HepG2 (cell line): ENCODE measurements around the gene TMEM256. TPM values are rescaled to one million over a fixed set of nuclear protein-coding genes. Genes with fewer than 3 reads are reported as not detected.

Experiments used
- GFI1 ChIP-seq: sonication (generic); formaldehyde crosslinking; IDR thresholded peaks from 2 replicates; pipeline ENCODE4 v1.5.0; 2020; ENCODE audit warnings: missing genetic modification reagents, mild to moderate bottlenecking, borderline replicate concordance
- HCFC1 ChIP-seq: fragments of 150-350 bp; IDR thresholded peaks from 2 replicates; pipeline ENCODE4 v1.6.1; 2014; ENCODE audit warnings: low read depth, low read length
- JARID2 ChIP-seq: sonication (generic); formaldehyde crosslinking; IDR thresholded peaks from 2 replicates; pipeline ENCODE4 v1.8.1; 2023; ENCODE audit warnings: missing genetic modification reagents, inconsistent platforms; ENCODE audit not compliant: insufficient replicate concordance
- KDM5B ChIP-seq: sonication (generic); formaldehyde crosslinking; IDR thresholded peaks from 2 replicates; pipeline ENCODE4 v1.4.0; 2020; ENCODE audit warnings: missing genetic modification reagents, mild to moderate bottlenecking, borderline replicate concordance
- NFYB ChIP-seq: sonication (generic); formaldehyde crosslinking; IDR thresholded peaks from 2 replicates; pipeline ENCODE4 v1.4.0; 2020; ENCODE audit warnings: missing genetic modification reagents
- NR2C2 ChIP-seq: sonication (generic); formaldehyde crosslinking; IDR thresholded peaks from 2 replicates; pipeline ENCODE4 v1.4.0; 2020; ENCODE audit warnings: missing genetic modification reagents, mild to moderate bottlenecking, moderate library complexity, borderline replicate concordance
- RBM22 ChIP-seq: fragments of 200-400 bp; formaldehyde crosslinking; optimal IDR thresholded peaks from 2 replicates; pipeline ENCODE3; 2017; ENCODE audit warnings: mild to moderate bottlenecking, low read length, moderate library complexity
- SP1 ChIP-seq, 2 experiments: fragments of 450-650 bp in 1 of 2; sonication (generic) in 1 of 2; formaldehyde crosslinking in 1 of 2; IDR thresholded peaks; 2 replicates each; pipeline versions ENCODE4 v1.4.0 to v1.6.1; 2016 to 2020; ENCODE audit warnings: missing genetic modification reagents in 1 of 2
- ZBTB8A ChIP-seq: sonication (generic); formaldehyde crosslinking; IDR thresholded peaks from 2 replicates; pipeline ENCODE4 v1.4.0; 2020; ENCODE audit warnings: mild to moderate bottlenecking, low read depth, missing genetic modification reagents, borderline replicate concordance
- ZNF451 ChIP-seq: sonication (generic); formaldehyde crosslinking; IDR thresholded peaks from 2 replicates; pipeline ENCODE4 v1.5.0; 2020; ENCODE audit warnings: mild to moderate bottlenecking, missing genetic modification reagents
- ZNF496 ChIP-seq: sonication (generic); formaldehyde crosslinking; IDR thresholded peaks from 2 replicates; pipeline ENCODE4 v1.8.1; 2023; ENCODE audit warnings: mild to moderate bottlenecking, moderate library complexity, missing genetic modification reagents; ENCODE audit not compliant: insufficient replicate concordance
- ZNF501 ChIP-seq: sonication (generic); formaldehyde crosslinking; IDR thresholded peaks from 2 replicates; pipeline ENCODE4 v1.5.1; 2020; ENCODE audit warnings: mild to moderate bottlenecking, moderate library complexity, missing genetic modification reagents
- ZNF549 ChIP-seq: sonication (generic); formaldehyde crosslinking; IDR thresholded peaks from 2 replicates; pipeline ENCODE4 v1.5.0; 2020; ENCODE audit warnings: missing genetic modification reagents
- ZNF660 ChIP-seq: sonication (generic); formaldehyde crosslinking; IDR thresholded peaks from 2 replicates; pipeline ENCODE4 v1.5.1; 2020; ENCODE audit warnings: mild to moderate bottlenecking, low read depth, missing genetic modification reagents, borderline replicate concordance
- ZNF781 ChIP-seq: sonication (generic); formaldehyde crosslinking; IDR thresholded peaks from 2 replicates; pipeline ENCODE4 v1.5.1; 2020; ENCODE audit warnings: borderline replicate concordance, mild to moderate bottlenecking, missing genetic modification reagents; ENCODE audit errors: not compliant biosample characterization
- polyA plus RNA-seq, 8 experiments: library from polyadenylated mRNA; depleted of rRNA in 3 of 8; stranded (reverse) in 7 of 8; unstranded in 1 of 8; fragments of >200 nt; fragmentation: Illumina TruSeq in 4 of 8; extraction: Trizol in 4 of 8; gene quantifications; 2 replicates each; pipeline versions ENCODE4 v1.2.1 to v1.2.3, GENCODE V29; 2011 to 2016; ENCODE audit warnings: low read depth in 4 of 8, missing spikeins in 1 of 8, mixed read lengths in 1 of 8; ENCODE audit not compliant: insufficient read depth in 1 of 8
- total RNA-seq, 5 experiments: library from RNA; depleted of rRNA; stranded (reverse); fragments of >200 nt; fragmentation: Illumina TruSeq; extraction: Trizol; gene quantifications; 2 replicates each; pipeline ENCODE4 v1.2.3, GENCODE V29; 2016; ENCODE audit warnings: low read depth in 1 of 5
- TF ChIP-seq, protein P1 (sequence below): IDR thresholded peaks from 2 replicates; pipeline ENCODE4 v1.6.1; 2016
- TF ChIP-seq, protein P2 (sequence below): sonication (generic); formaldehyde crosslinking; IDR thresholded peaks from 2 replicates; pipeline ENCODE4 v1.8.0; 2022; ENCODE audit warnings: low read depth, missing genetic modification reagents
- TF ChIP-seq, protein P3 (sequence below): sonication (generic); formaldehyde crosslinking; IDR thresholded peaks from 2 replicates; pipeline ENCODE4 v1.8.0; 2022; ENCODE audit warnings: missing genetic modification reagents, low read depth, mild to moderate bottlenecking, borderline replicate concordance
- TF ChIP-seq, protein P4 (sequence below): sonication (generic); formaldehyde crosslinking; IDR thresholded peaks from 2 replicates; pipeline ENCODE4 v1.5.0; 2020; ENCODE audit warnings: missing genetic modification reagents, mild to moderate bottlenecking, borderline replicate concordance
- TF ChIP-seq, protein P5 (sequence below): sonication (generic); formaldehyde crosslinking; IDR thresholded peaks from 2 replicates; pipeline ENCODE4 v1.4.0; 2020; ENCODE audit warnings: missing genetic modification reagents

The TMEM256 gene
- total and polyA plus RNA-seq, 2 of the 13 experiments (the other 11 are each of a cell fraction or from before 2014, with no cell fraction given) = 231 to 252 TPM

DNA sequence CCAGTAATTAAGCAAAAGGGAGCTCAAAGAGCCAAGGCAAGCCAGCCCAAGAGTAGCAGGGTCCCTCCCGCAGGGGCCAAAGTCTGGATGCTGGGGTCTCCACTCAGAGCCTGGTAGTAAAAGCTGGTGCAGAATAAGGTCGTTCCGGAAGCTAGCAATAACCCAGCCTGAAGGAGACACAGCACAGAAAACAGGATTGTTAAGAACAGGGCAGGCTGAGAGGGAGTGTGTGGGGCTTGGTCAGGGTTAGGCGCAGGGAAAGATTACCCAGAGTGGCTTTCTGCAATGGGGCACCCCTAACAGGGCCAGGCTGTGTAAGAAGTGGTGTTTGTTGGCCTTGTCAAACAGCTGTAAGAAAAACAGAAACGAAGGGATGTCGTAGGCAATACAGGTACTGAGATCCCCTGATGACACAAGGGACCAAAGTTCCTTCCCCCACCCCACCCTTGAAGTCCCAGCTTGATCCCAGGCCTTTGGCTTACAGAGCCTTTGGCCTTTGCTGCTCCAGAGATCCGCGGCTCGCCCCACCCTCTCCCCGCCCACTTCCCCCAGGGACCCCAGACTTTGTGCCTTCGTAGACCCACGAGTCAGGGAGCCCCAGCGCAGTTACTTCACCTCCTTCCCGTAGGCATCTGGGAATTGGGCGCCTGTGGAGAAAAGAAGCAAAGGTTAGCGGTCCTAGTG lies 712 bp downstream of the TMEM256 start (continued):
- TF ChIP-seq, protein P1, sequence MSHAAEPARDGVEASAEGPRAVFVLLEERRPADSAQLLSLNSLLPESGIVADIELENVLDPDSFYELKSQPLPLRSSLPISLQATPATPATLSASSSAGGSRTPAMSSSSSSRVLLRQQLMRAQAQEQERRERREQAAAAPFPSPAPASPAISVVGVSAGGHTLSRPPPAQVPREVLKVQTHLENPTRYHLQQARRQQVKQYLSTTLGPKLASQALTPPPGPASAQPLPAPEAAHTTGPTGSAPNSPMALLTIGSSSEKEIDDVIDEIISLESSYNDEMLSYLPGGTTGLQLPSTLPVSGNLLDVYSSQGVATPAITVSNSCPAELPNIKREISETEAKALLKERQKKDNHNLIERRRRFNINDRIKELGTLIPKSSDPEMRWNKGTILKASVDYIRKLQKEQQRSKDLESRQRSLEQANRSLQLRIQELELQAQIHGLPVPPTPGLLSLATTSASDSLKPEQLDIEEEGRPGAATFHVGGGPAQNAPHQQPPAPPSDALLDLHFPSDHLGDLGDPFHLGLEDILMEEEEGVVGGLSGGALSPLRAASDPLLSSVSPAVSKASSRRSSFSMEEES (CRISPR knock-in tag) = no peak
- TF ChIP-seq, protein P2, sequence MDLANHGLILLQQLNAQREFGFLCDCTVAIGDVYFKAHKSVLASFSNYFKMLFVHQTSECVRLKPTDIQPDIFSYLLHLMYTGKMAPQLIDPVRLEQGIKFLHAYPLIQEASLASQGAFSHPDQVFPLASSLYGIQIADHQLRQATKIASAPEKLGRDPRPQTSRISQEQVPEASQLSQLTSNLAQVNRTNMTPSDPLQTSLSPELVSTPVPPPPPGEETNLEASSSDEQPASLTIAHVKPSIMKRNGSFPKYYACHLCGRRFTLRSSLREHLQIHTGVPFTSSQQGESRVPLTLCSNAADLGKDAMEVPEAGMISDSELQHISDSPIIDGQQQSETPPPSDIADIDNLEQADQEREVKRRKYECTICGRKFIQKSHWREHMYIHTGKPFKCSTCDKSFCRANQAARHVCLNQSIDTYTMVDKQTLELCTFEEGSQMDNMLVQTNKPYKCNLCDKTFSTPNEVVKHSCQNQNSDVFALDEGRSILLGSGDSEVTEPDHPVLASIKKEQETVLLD (CRISPR knock-in tag) = no peak
- TF ChIP-seq SP1 (IDR thresholded peaks at IDR 0.05) (no peak), SP1 (CRISPR knock-in tag; IDR thresholded peaks at IDR 0.05) (peak; percentile 36; the same call in 1 of the 2 replicates), ZNF451 (0 out of 2 replicates have a peak, but pooled peaks have one; percentile 12), RBM22 (peak; percentile 28), ZNF781 (CRISPR knock-in tag) (no peak), HCFC1 (no peak), KDM5B (no peak), NR2C2 (peak; percentile 29; the same call in 1 of the 2 replicates), ZNF549 (CRISPR knock-in tag) (no peak), ZBTB8A (CRISPR knock-in tag) (no peak), NFYB (CRISPR knock-in tag) (no peak; the same call in 1 of the 2 replicates), ZNF660 (CRISPR knock-in tag) (no peak), JARID2 (CRISPR knock-in tag) (no peak), ZNF501 (CRISPR knock-in tag) (0 out of 2 replicates have a peak, but pooled peaks have one; percentile 33), ZNF496 (CRISPR knock-in tag) (no peak), GFI1 (CRISPR knock-in tag) (no peak)
- TF ChIP-seq, protein P3, sequence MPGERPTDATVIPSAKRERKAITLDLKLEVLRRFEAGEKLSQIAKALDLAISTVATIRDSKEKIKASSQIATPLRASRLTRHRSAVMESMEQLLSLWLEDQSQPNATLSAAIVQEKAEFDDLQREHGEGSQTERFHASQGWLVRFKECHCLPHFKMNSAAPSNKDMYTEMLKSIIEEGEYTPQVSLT = no peak
- TF ChIP-seq, protein P4, sequence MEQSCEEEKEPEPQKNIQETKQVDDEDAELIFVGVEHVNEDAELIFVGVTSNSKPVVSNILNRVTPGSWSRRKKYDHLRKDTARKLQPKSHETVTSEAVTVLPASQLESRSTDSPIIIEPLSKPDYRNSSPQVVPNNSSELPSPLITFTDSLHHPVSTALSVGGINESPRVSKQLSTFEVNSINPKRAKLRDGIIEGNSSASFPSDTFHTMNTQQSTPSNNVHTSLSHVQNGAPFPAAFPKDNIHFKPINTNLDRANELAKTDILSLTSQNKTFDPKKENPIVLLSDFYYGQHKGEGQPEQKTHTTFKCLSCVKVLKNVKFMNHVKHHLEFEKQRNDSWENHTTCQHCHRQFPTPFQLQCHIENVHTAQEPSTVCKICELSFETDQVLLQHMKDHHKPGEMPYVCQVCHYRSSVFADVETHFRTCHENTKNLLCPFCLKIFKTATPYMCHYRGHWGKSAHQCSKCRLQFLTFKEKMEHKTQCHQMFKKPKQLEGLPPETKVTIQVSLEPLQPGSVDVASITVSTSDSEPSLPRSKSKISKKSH (CRISPR knock-in tag) = no peak
- TF ChIP-seq, protein P5, sequence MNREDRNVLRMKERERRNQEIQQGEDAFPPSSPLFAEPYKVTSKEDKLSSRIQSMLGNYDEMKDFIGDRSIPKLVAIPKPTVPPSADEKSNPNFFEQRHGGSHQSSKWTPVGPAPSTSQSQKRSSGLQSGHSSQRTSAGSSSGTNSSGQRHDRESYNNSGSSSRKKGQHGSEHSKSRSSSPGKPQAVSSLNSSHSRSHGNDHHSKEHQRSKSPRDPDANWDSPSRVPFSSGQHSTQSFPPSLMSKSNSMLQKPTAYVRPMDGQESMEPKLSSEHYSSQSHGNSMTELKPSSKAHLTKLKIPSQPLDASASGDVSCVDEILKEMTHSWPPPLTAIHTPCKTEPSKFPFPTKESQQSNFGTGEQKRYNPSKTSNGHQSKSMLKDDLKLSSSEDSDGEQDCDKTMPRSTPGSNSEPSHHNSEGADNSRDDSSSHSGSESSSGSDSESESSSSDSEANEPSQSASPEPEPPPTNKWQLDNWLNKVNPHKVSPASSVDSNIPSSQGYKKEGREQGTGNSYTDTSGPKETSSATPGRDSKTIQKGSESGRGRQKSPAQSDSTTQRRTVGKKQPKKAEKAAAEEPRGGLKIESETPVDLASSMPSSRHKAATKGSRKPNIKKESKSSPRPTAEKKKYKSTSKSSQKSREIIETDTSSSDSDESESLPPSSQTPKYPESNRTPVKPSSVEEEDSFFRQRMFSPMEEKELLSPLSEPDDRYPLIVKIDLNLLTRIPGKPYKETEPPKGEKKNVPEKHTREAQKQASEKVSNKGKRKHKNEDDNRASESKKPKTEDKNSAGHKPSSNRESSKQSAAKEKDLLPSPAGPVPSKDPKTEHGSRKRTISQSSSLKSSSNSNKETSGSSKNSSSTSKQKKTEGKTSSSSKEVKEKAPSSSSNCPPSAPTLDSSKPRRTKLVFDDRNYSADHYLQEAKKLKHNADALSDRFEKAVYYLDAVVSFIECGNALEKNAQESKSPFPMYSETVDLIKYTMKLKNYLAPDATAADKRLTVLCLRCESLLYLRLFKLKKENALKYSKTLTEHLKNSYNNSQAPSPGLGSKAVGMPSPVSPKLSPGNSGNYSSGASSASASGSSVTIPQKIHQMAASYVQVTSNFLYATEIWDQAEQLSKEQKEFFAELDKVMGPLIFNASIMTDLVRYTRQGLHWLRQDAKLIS = no peak
